ENCODE results near the gene PEF1.

DNA sequence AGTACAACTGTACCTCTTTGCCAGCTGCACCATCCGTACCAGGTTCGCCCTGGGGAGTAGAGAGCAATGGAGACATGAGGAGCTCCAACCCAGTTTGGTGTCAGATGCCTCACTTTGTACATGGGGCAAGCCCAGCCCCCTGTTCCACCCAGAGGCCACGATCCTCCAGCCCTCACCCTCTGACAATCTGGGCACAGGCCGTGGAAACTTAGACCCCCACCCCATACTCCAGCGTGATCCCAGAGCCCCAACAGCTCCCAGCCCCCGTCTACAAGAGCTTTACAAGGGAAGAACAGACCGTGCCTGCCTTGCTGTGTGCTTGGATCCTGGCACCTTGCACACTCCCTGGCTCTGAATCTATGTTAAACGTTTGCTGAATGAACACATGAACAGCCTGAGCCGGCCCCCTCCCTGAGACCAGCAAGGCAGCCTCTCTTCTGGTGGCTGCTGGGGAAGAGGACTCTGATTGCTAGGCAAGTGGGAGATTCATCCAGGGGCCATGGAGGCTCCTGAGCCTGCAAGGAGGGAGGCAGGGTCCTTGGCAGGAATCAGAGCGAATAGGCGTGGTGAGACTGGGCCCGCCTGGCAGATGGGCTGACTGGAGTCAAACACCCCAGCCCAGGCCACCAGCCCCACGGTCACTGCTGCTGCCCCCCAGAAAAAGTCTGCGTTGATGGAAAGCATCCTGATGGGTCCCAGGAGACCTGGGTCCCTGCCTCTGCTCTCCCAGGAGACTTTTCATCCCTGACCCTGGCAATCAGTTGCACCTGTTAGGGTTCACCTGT lies 12.5 kb upstream of the PEF1 start:
- TF ChIP-seq POLR2A (IDR thresholded peaks at IDR 0.05; ENCODE audit: low read depth) (no peak), POLR2AphosphoS5 (IDR thresholded peaks at IDR 0.05) (no peak)
- TF ChIP-seq, protein P1, sequence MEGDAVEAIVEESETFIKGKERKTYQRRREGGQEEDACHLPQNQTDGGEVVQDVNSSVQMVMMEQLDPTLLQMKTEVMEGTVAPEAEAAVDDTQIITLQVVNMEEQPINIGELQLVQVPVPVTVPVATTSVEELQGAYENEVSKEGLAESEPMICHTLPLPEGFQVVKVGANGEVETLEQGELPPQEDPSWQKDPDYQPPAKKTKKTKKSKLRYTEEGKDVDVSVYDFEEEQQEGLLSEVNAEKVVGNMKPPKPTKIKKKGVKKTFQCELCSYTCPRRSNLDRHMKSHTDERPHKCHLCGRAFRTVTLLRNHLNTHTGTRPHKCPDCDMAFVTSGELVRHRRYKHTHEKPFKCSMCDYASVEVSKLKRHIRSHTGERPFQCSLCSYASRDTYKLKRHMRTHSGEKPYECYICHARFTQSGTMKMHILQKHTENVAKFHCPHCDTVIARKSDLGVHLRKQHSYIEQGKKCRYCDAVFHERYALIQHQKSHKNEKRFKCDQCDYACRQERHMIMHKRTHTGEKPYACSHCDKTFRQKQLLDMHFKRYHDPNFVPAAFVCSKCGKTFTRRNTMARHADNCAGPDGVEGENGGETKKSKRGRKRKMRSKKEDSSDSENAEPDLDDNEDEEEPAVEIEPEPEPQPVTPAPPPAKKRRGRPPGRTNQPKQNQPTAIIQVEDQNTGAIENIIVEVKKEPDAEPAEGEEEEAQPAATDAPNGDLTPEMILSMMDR (IDR thresholded peaks at IDR 0.05), result no peak
